ENCODE data around the gene URGCP.

Gene URGCP

DNA sequence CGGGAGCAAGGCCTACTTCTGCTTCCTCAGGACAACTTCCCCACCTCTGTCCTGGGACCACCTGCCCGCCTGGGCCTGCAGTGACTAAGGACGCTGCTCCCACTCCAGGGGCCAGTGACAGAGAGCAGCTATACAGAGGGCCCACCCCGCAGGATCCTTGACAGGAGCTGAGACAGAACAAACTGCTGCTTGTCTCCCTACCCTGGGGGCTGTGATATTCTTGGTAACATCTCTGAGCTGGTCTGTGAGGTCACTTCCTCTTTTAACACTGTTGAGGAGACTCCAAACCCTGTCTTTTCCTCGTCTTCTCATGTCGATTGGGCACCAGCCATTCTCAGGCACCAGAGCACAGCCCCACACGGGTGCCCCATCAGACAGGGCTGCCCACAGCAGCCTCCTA is 30.2 kb downstream of the URGCP start:
- TF ChIP-seq, protein P1, sequence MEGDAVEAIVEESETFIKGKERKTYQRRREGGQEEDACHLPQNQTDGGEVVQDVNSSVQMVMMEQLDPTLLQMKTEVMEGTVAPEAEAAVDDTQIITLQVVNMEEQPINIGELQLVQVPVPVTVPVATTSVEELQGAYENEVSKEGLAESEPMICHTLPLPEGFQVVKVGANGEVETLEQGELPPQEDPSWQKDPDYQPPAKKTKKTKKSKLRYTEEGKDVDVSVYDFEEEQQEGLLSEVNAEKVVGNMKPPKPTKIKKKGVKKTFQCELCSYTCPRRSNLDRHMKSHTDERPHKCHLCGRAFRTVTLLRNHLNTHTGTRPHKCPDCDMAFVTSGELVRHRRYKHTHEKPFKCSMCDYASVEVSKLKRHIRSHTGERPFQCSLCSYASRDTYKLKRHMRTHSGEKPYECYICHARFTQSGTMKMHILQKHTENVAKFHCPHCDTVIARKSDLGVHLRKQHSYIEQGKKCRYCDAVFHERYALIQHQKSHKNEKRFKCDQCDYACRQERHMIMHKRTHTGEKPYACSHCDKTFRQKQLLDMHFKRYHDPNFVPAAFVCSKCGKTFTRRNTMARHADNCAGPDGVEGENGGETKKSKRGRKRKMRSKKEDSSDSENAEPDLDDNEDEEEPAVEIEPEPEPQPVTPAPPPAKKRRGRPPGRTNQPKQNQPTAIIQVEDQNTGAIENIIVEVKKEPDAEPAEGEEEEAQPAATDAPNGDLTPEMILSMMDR (IDR thresholded peaks at IDR 0.05; ENCODE audit: low read depth, low read length, missing control alignments): no peak
- no peak for DNase-seq (ENCODE audit: low read depth)

DNA sequence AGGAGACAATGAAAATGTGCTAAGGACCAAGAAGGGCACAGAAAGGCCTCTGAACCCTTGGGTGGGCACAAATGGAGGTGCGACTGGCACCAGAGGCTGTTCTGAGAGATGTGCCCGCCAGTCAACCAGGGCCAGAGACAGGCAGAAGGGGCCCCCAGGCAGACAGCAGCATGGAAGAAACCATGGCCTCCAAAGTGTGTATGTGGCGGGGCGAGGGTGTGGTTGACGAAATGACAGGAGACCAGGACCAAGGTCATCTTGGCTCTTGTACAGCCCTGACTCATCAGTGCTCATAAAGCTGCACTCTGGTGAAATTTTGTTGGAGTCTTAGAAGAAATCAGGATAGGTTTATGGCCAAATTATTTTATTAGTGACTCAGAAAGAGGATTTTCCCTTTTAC is 33.1 kb downstream of the URGCP start:
- no peak for DNase-seq (ENCODE audit: low read depth)
- TF ChIP-seq, protein P1 (IDR thresholded peaks at IDR 0.05; ENCODE audit: low read depth, low read length, missing control alignments): no peak

More for the DNA sequence above, 30.2 kb downstream of the URGCP start:
- no peak overlapping the region for H3K4me3 ChIP-seq (ENCODE audit: low read depth, low read length)

DNA sequence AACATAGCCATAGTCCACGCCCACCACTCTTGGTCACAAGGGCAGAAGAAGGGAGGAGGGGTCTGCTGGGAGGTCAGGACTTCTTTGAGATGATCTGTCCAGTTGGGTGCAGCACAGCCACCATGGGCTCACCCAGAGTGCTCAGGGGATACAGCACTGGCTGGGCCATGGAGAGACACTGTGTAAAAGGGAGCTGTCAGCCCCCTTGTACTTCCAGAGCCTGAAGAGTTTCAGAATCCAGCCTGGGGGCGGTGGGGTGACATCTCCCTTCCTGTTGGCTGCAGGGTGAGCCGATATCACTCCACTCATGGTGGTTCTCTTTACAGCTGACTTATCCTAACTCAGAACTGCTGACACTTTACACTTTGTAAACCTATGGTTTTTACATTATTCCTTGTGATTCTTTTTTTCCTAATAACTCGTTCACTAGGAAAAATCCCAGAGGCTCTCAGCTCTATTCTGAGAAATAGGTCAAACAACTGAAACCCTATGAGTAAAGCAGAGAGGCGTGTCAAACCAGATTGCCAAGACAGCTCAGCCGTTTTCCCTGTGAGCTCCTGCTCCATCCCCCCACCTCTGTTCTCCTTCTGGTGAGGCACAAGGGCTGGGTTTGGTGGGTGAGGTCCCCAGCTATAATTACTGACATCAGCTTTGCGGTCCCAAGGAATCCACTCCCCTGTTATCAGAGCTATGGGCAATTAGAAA is 33.8 kb downstream of the URGCP start:
- H3K4me3 ChIP-seq (ENCODE audit: low read depth, low read length): no peak overlapping the region
- TF ChIP-seq, protein P1 (IDR thresholded peaks at IDR 0.05; ENCODE audit: low read depth, low read length, missing control alignments): no peak
- no peak for DNase-seq (ENCODE audit: low read depth)

More for the DNA sequence above, 33.1 kb downstream of the URGCP start:
- H3K4me3 ChIP-seq (ENCODE audit: low read depth, low read length): no peak overlapping the region

DNA sequence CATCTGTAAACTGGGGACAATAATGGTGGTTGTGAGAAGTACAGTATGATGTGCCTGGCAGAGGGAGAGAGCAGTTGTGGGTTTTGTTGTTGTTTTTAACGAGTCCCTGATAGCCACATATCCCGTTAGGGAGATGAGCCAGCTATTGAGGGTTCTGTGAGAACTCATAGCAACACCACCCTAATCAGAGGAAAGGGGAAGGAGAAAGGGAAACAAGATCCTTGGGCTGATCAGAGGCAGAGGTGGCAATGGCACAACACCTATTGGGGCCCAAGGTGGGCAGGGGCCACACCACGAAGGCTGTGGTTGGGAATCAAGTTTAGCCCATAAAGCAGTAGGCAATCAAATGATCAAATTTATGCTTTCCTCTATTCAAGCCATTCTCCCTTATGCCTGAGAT is 35.3 kb downstream of the URGCP start:
- TF ChIP-seq, protein P1 (IDR thresholded peaks at IDR 0.05; ENCODE audit: low read depth, low read length, missing control alignments): no peak
- DNase-seq (ENCODE audit: low read depth): no peak

DNA sequence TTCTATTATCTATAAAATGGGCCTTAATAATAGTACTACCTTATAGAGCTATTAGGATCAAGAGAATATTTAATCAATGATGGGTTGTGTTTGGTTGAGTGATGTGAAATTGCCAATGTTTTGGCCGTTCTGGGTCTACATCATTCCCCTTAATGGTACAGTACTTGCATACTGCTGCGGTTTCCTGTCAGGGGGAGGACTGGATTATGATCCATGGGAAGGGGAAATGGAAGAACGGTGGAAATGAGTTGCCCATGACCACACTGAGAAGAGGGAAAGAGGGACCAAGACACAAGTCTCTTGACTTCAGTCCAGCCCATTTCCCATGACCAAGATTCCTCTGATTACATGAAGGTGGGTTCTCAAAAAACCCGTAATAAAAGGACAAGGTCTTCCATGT is 36.1 kb downstream of the URGCP start:
- DNase-seq (ENCODE audit: low read depth): no peak
- H3K4me3 ChIP-seq (ENCODE audit: low read depth, low read length): no peak overlapping the region
- TF ChIP-seq, protein P1 (IDR thresholded peaks at IDR 0.05; ENCODE audit: low read depth, low read length, missing control alignments): no peak

More for the DNA sequence above, 35.3 kb downstream of the URGCP start:
- no peak overlapping the region for H3K4me3 ChIP-seq (ENCODE audit: low read depth, low read length)

DNA sequence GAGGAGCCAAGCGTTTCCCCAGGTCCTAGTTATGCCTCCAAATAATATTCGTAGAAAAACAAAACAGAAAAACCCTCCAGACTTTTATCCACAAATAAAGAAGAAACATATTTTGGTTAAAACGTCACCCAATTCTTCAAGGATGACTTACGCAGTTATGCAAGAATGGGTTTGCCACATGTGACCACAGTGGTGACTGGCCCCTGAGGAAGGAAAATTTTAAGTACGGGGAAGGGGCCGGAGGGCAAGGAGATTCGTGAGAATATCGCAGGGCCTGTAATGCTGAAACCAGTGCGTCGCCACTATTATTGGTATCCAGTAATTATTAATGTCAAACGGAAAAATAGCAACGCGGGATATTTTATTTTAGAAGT is 36.5 kb downstream of the URGCP start:
- TF ChIP-seq, protein P1 (IDR thresholded peaks at IDR 0.05; ENCODE audit: low read depth, low read length, missing control alignments): no peak
- peak overlapping the region; percentile 87 for H3K4me3 ChIP-seq (ENCODE audit: low read depth, low read length)
- DNase-seq (ENCODE audit: low read depth): no peak
